Calu3 (cell line): ENCODE data around the gene CDH4. TPM values are rescaled to one million over a fixed set of nuclear protein-coding genes. Genes with fewer than 3 reads are reported as not detected.

Experiments
- BruUV-seq: library from RNA; stranded (reverse); fragments of 400-500 nt; replicated peaks from 2 replicates; lab custom pipeline; 2021; lab: Mats Ljungman, UMichigan
- CTCF ChIA-PET: fragments of 300-600 bp; sonication (Branson Sonifier 250); formaldehyde crosslinking; loops from one replicate; lab custom pipeline; 2022; ENCODE audit warnings: antibody characterized with exemption; lab: Charles Lee
- DNase-seq: peaks from one replicate; pipeline ENCODE4 v3.0.0; 2022
- H3K27ac Mint-ChIP-seq: one replicate; pipeline ENCODE4 v1.8.0; 2022; ENCODE audit warnings: mixed read lengths; ENCODE audit not compliant: unreplicated experiment
- H3K27me3 Mint-ChIP-seq: one replicate; pipeline ENCODE4 v1.8.0; 2022; ENCODE audit warnings: mixed read lengths; ENCODE audit not compliant: unreplicated experiment
- H3K36me3 Mint-ChIP-seq: one replicate; pipeline ENCODE4 v1.8.0; 2022; ENCODE audit warnings: mild to moderate bottlenecking, moderate library complexity, mixed read lengths; ENCODE audit not compliant: insufficient read depth, unreplicated experiment
- H3K4me1 Mint-ChIP-seq: one replicate; pipeline ENCODE4 v1.8.0; 2022; ENCODE audit warnings: mild to moderate bottlenecking, low read depth, mixed read lengths; ENCODE audit not compliant: unreplicated experiment
- H3K4me3 Mint-ChIP-seq: one replicate; pipeline ENCODE4 v1.8.0; 2022; ENCODE audit warnings: mild to moderate bottlenecking, low read depth, moderate library complexity, mixed read lengths; ENCODE audit not compliant: unreplicated experiment
- H3K9me3 Mint-ChIP-seq: one replicate; pipeline ENCODE4 v1.8.0; 2022; ENCODE audit warnings: low read depth, mixed read lengths; ENCODE audit not compliant: unreplicated experiment
- CTCF ChIP-seq: fragments of 200-600 bp; IDR thresholded peaks from one replicate; pipeline ENCODE4 v1.8.0; 2022; ENCODE audit warnings: antibody characterized with exemption; ENCODE audit not compliant: unreplicated experiment
- intact Hi-C: fragments of 100-400 bp; cut with micrococcal nuclease; formaldehyde crosslinking; loops from one replicate; pipeline ENCODE4 v1.10.0; 2022; ENCODE audit not compliant: unreplicated experiment
- total RNA-seq: library from RNA; stranded (reverse); gene quantifications from 2 replicates; pipeline ENCODE4 v1.2.3, GENCODE V29; 2022

Gene CDH4
- total RNA-seq, 1 experiment from 2014 or later, result not detected

GRCh38 chr20:61500791-61501321 is 248.8 kb downstream of the CDH4 start:
- CTCF ChIA-PET, result no interaction called here
- DNase-seq, result no peak
- Mint-ChIP-seq H3K36me3 (no peaks in the 10 kb centered on the region), H3K27ac (no peak overlapping the region), H3K27me3 (peaks cover 13% of the 10 kb centered on the region), H3K4me1 (no peaks in the 10 kb centered on the region), H3K4me3 (no peak overlapping the region), H3K9me3 (peaks cover 7% of the 10 kb centered on the region)
- intact Hi-C loops, result no loop called here
- no peak for TF ChIP-seq CTCF
- BruUV-seq, result no TSS peak

GRCh38 chr20:61502433-61502832 is 250.4 kb downstream of the CDH4 start:
- BruUV-seq, result no TSS peak
- DNase-seq, result no peak
- H3K27ac Mint-ChIP-seq, result no peak overlapping the region

GRCh38 chr20:61503106-61503505 is 251.0 kb downstream of the CDH4 start:
- Mint-ChIP-seq H3K4me3 (no peak overlapping the region), H3K9me3 (peaks cover 6% of the 10 kb centered on the region), H3K36me3 (no peaks in the 10 kb centered on the region), H3K27ac (no peak overlapping the region), H3K4me1 (no peaks in the 10 kb centered on the region), H3K27me3 (peaks cover 35% of the 10 kb centered on the region)
- no TSS peak for BruUV-seq
- TF ChIP-seq CTCF, result no peak
- CTCF ChIA-PET, result interaction anchor here (0.6 kb wide), 1 partner anchor 1533 kb away, joined by 4 read pairs; no protein-coding TSS in a partner anchor
- intact Hi-C loops, result no loop called here
- DNase-seq, result no peak

More at GRCh38 chr20:61502433-61502832, 250.4 kb downstream of the CDH4 start:
- Mint-ChIP-seq H3K4me3 (no peak overlapping the region), H3K9me3 (peaks cover 6% of the 10 kb centered on the region), H3K27me3 (peaks cover 29% of the 10 kb centered on the region), H3K36me3 (no peaks in the 10 kb centered on the region), H3K4me1 (no peaks in the 10 kb centered on the region)
- intact Hi-C loops, result no loop called here
- no peak for TF ChIP-seq CTCF
- CTCF ChIA-PET, result interaction anchor here (0.6 kb wide), 1 partner anchor 1532 kb away, joined by 4 read pairs; no protein-coding TSS in a partner anchor

GRCh38 chr20:61505508-61505907 is 253.4 kb downstream of the CDH4 start:
- H3K27me3 Mint-ChIP-seq, result peaks cover 57% of the 10 kb centered on the region
- TF ChIP-seq CTCF, result no peak
- H3K36me3 Mint-ChIP-seq, result no peaks in the 10 kb centered on the region
- intact Hi-C loops, result no loop called here
- no TSS peak for BruUV-seq
- no peak overlapping the region for H3K4me3 Mint-ChIP-seq
- H3K27ac Mint-ChIP-seq, result no peak overlapping the region
- DNase-seq, result no peak
- H3K4me1 Mint-ChIP-seq, result no peaks in the 10 kb centered on the region
- CTCF ChIA-PET, result no interaction called here
- H3K9me3 Mint-ChIP-seq, result peaks cover 6% of the 10 kb centered on the region
